HG02623 (cell line): ENCODE measurements around the gene CFAP410.
"Not testable (repeated sequence)": the region's sequence is repeated elsewhere in the genome, so short reads cannot be mapped to it uniquely, and the experiment has no call there.

Experiments
- ATAC-seq: cut with Tn5 transposase; IDR thresholded peaks from one replicate; pipeline ENCODE4 v1.9.1; 2021; ENCODE audit warnings: moderate library complexity; ENCODE audit not compliant: unreplicated experiment

CFAP410 gene

DNA sequence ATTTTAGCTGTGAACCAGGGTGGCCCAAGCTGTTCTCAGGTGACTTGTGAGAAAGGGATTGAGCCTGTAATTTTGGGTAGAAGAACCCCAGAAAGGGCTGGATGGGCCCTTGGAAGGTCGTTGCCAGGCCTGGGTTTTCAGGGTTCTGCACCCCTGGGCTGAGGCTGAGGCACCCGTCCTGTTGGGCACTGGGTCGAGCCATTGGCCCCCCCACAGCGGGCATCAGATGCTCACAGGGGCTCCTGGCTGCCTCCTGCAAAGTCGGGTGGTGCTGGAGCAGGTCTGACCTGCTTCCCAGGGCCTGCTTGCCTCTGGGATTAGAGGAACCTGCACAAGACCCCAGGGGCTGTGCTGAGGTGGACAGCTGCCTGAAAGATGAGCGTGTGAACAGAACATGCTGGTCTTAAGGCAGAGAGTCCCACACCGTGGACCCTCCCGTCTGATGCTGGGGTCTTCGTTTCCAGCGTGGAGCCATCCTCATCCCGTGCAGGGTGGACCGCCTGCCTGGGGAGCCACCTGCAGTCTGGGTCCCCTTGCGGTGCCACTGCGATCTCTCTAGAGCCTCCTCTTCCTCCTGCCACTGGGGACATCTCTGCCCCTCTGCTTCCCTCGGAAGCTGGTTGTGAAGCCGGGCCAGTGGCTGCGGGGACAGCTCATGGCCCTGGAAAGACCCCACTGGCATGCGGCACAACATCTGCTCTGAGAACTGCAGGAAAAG is 12.5 kb upstream of the CFAP410 start:
- no peak for ATAC-seq

DNA sequence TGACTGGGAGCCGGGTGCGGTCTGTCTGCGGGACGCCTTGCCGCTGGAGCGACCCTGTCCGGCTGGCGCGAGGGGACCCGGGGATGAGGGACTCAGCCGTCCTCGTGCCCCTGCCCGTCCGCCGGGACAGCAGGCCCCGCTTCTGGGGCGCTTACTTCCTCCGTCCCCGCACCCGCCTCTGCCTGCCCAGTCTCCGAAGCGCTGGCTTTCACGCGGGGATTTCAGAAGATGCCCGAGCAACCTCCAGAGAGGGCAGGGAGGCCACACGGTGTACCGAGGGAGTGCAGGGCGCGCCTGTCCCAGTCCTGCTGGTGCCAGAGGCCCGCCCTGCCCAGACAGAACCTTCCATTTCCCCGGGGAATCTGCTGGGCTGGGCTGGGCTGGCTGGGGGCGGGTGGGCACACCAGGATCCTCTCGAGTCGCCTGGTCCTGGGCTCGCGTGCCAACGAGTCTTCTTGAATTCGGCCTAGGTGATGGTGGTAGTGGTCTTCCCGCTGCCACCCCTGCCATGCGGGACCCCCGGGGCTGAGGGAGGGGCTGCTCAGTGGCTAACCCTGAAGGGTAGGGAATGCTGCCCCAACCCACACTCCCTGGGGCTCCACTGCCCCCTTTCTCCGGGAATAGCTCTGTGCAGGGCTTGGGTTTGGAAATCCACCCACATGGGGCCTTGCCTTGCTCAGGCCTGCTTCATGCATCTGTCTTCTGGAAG is 11.7 kb upstream of the CFAP410 start:
- ATAC-seq = no peak

DNA sequence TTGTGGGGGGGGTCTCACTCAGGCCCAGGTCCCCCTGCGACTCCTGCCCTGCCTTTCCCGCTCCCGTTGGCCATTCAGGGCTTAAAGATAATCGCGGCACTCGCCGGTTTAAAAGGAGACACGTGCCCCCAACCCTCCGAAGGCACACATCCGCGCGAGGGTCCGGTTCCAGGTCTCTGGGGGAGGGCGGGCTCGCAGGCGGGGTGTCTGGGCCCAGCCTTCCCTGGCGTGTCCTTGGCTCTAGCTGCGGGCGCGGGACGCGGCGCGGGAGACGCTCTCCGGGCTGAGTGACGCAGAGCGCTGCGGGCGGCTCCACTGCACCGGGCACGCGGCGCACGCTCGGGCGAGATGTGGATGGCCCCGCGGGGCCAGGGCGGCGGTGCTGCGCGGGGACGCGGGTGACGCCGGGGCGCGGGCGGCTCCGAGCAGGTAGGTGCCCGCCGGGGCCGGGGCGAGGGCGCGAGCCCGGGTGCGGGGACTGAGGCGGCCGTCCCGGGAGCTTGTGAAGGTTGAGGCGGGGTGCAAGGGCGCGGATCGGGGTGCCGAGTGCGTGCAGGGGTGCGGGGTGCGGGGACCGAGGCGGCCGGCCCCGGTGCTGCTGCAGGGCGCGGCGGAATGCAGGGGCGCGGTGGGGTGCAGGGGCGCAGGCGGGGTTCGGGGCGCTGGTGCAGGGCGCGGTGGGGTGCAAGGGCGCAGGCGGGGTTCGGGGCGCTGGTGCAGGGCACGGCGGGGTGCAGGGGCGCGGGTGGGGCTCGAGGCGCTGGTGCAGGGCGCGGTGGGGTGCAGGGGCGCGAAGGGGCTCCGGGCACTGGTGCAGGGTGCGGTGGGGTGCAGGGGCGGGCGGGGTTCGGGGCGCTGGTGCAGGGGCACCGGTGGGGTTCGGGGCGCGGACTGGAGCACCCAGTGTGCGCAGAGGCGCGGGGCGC is 10.9 kb upstream of the CFAP410 start:
- ATAC-seq = no peak

DNA sequence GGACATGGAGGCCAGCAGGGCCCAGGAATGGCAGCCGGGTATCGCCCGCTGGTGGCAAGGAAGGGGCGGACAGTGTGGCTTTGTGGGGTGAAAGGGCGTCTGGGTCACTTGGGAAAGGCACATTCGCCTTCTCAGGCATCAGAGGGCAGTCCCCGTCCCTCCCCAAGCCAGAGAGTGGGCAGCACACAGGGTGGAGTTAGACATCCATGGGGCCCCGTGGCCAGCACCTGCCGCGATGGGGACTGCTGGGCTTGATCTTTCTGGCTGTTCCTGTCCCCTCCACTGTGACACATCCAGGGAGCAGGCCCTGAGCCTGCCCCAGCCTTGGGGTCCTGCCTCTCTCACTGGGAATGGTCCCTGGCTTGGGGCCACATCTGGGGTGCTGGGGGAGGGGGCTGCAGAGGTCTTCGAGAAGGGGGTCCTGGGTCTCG is 10.2 kb upstream of the CFAP410 start:
- ATAC-seq = no peak

DNA sequence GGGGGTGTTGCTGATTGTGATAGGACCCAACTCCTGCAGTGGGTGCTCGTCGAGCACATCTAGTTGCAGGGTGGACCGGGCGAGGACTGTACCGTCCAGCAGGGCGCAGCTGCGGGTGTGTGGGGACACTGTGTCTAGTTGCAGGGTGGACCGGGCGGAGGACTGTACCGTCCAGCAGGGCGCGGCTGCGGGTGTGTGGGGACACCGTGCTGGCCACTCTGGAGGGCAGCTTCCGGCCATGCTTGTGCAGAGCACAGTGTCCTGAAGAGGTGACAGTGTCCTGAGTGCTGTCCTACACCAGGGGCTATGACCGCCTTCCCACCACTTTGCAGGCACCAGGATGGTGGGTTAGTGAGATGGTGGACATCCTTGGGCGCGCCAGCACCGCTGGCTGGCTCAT is 9.7 kb upstream of the CFAP410 start:
- no peak for ATAC-seq

DNA sequence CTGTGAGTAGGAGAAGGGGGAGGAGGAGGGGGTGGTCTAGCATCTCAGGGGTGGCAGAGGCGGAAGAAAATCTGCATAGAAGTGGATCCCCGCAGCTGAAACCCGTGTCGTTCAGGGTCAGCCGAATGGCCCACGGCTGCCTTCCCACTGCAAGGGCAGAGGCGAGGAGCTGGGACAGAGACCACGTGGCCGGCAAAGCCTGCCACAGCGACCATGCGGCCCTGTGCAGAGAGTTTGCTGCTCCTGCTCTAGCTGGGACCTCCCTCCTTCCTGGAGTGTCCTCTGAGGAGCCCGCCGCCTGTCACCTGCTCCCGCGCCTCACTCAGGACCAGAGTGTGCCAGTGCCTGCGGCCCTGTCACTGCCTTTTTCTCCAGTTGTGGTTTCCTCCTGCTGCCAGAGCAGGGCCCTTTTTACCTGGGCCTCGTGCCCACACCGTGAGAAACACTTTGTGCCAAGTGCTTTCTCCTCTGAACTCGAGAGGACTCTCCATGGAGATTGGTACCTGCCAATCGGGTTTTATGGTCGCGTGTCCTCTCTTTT is 8.8 kb upstream of the CFAP410 start:
- no peak for ATAC-seq

DNA sequence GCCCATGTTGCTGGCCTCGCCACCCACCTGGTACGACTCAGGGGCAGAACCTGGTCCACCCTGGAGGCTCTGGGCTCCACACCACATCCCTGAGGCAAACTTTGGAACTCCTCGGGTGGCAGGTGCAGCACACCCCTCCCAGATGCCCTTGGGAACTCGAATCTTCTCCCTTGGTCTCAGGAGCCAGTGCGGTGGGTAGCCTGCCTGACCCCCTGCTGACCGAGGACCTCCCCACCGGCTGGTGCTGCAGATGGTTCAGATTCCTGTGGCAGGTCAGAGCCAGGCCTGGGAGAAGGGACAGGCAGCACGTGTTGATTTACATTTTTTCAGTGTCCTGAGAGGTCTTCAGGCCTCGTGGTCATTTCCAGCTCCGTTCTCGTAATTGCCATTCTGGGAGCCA is 6.3 kb upstream of the CFAP410 start:
- ATAC-seq = no peak

DNA sequence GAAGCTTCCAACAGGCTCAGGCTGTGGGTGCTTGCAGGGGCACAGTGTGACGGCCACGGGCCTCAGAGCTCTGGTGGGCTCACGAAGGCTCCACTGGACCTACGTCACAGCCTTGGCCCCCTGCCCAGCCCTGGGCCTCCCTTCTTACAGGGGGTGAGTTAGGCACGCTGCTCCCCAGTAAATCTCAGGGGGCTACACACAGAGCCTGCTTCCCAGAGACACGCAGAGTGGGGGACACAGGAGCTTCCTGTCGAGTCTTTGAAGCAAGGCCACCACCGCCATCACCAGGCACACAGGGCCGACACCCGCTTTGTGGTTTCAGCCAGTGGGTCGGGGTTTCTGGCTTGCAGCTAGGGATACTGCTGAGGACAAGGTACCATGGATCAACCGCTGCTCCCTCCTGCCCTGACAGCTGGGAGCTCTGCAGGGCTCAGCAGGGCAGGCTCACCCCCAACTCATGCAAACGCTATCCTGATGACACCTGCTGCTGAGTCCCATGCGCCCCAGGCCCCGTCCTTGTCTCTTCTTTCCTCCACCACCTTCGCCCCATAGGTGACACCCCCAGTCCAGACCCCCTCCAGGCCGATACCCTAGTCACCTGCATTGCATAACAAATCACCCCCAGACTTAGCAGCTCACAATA is 5.5 kb upstream of the CFAP410 start:
- ATAC-seq = no peak

DNA sequence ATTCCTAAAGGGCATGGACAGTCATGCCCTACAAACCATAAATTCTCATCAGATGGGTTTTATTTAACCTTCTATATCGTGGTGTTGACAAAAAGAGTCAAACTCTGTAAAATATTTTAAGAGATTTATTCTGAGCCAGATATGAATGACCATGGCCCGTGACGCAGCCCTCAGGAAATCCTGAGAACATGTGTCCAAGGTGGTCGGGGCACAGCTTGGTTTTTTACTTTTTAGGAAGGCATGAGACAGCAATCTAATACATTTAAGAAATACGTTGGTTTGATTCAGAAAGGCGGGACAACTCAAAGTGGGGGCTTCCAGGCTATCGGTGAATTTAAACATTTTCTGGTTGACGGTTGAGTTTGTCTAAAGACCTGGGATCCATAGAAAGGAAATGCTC is 3.8 kb upstream of the CFAP410 start:
- ATAC-seq = not testable (repeated sequence)

DNA sequence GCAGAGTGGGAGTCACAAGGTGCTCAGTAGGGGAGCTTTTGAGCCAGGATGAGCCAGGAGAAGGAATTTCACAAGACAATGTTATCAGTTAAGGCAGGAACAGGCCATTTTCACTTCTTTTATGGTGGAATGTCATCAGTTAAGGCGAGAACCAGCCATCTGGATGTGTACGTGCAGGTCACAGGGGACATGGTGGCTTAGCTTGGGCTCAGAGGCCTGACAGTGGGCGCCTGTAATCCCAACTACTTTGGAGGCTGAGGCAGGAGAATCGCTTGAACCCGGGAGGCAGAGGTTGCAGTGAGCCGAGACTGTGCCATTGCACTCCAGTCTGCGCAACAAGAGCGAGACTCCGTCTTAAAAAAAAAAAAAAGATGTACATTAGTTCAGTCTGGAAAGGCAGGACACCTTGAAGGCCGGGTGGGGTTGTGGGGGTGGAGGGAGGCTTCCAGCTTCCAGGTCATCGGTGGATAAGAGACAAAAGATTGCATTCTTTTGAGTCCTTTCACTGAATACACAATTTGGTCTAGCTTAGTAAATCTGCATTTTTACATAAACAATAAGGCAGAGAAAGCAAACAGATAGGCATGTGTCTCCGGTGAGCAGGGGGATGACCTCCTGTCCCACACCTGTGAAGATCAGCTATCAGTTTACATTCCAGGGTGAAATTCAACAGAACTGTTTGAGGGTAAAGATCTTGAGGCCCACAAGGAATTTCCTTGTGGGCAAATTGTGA is 2.7 kb upstream of the CFAP410 start:
- ATAC-seq = not testable (repeated sequence)

DNA sequence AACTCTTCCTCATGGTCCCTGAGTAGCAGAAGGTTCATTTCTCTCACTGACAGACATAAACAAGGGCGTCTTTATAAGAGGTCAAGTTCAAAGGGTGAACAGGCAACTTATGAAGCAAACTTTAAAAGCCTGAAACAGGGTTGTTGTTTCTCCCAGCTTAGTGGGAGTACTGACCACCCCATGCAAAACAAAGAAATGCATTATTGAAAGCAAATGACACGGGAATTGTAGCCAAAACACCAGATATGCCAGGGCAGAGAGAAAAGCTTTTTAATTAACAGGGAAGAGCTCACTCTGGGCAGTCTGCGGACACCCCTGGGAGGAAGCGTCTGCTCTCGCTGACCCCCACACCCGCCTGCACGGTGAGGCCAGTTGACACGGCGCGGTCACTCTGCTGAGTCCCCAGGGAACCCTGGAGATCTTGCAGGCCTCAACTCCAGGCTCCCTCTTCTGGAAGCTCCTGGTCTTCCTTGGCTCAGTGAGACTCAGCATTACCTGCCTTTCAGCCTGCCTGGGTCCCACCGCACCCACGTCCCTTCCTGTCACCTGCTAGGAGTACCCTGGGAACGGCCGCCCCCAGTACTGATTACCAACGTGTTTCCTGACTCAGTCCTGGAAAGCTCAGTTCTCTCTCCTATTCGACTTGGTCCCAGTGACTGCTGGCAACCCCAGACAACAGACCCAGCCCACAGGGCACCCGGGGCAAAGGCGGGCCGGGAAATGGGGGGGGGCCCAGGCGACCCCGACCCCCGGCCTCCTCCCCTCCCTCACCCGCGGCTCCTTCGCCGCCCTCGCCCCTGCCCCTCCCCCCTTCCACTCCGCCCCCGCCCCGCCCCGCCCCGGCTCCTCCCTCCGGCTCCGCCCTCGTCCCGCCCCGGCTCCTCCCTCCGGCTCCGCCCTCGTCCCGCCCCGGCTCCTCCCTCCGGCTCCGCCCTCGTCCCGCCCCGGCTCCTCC is 972 bp downstream of the CFAP410 start:
- no peak for ATAC-seq

DNA sequence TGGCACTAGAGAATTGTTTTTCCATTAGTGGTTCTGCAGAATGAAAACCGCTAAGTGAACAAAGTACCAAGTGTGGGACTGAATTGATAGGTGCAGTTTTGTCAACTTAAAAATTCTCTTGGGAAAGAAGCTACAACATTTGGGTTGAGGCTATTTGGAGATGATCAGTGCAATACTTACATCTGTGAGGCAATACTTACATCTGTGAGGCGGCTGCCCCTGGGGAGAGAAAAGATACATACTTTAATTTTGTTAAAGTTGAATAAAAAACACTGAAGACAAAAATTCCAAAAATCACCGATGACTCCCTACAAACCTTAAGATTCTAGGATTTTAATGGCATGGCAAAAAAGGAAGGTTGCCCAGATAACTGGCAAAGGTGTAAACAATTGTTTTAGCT is 1.7 kb downstream of the CFAP410 start:
- ATAC-seq = no peak

DNA sequence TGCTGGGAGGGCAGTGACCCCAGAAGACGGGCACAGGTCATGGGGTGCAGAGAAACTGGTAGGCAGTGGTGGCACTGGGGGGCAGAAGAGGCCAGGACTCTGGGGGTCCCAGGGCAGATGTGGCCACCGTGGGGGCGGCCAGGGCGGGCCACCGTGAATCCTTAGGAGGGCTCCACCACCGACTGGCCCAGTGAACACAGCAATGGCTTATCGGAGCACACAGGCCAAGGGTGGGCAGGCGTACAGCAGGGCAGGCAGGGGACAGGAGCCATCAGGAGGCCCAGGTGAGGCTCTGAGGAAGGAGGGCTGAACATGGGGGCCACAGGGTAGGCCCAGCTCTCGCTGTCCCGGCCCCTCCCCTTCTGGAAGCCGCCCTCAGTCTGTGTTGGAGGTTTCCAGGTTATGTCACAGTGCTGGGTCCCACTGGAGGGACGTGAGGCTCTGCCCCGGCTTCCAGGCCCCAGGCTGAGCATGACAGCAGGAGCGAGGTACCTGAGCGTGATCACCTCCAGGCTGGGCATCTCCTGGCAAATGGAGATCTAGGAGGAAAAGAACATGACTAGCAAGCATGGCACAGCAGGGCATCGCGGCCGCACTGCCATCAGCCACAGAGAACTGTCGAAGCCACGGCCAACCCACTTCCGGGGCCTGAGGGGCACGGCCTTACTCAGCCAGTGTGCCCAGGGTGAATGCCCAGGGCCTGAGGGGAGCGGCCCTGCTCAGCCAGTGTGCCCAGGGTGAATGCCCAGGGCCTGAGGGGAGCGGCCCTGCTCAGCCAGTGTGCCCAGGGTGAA is 3.7 kb downstream of the CFAP410 start:
- ATAC-seq = no peak

DNA sequence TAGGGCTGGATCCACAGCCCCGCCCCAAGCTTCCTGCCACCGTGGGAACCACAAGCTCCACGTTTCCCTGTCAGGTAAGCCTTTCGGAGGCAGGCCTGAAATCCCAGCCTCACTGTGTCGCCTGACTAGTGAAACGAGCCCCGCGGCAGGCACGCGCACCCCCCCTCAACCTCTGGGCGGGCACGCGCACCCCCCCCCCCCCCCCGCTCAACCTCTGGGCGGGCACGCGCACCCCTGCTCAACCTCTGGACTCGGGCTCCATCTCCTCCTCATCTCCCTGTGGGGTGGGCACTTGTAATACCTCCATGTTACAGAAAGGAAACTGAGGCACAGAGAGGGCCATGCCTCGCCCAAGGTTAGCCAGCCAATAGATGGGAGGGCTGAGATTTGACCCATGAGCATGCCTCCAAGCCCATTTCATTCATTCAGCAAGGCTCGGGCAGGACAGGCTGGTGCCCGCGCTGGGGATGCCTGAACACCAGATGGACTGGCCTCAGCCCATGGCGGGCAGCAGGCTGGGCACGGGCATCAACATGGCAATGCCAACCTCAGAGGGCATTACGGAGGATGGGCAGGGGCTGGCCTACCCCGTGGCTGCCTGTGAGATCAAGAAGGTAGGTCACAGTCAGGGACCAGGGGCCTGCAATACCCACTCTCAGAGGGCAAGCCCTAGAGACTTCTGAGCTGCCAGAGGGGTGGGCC is 4.7 kb downstream of the CFAP410 start:
- no peak for ATAC-seq

DNA sequence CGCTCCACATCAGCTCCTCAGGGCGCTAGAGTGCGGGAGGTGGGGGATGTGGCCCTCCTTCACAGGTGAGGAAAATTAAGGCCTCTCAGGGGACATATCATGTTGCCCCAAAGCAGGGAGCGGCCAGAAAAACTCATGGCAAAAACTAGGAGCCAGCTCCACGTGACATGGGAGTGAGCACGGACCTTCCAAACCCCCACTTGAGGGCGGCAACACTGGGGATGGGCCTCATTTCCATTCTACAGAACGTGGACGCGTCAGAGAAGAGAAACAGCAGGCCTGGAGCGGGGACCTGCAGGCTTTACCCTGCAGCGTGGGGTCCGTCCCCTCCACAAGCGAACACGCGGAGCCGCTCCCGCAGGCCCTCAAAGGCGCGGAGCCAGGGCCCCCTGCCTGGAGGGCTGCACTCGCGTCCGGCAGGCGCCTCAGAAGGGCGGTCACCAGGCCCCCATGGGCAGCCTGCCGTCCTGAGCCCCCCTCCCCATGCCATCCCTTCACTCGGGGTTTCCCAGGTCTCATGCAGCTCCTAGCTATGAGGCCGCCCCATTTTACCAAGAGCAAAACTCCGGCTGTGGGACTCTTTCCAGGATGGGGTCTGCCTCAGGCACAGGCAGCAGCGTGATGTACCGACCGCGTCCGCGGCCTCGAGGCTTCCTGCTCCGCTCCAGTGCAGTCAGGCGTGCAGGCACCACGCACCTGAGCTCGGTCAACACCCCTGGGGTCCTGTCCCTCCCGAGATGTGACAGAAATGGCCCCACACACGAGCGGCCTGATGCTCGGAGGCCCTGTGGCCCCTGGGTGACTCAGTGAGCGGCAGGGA is 5.5 kb downstream of the CFAP410 start:
- ATAC-seq = no peak

DNA sequence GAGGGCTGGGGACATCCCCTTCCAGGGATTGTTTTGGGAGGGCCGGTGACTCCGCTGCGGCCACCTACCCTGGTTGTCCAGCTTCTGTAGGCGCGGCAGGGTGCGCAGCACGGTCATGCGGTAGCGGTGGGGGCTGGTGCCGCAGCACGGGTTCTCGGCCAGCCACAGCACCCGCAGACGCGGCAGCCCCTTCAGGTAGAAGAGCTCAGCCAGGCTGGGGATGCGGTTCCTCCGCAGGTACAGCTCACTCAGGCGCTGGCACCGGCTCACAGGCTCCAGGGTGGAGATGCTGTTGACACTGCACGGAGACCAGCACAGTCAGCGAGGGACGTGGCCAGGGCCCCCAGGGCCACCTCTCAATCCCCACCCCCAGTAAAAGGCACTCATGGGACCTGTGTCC is 6.2 kb downstream of the CFAP410 start:
- ATAC-seq = no peak

DNA sequence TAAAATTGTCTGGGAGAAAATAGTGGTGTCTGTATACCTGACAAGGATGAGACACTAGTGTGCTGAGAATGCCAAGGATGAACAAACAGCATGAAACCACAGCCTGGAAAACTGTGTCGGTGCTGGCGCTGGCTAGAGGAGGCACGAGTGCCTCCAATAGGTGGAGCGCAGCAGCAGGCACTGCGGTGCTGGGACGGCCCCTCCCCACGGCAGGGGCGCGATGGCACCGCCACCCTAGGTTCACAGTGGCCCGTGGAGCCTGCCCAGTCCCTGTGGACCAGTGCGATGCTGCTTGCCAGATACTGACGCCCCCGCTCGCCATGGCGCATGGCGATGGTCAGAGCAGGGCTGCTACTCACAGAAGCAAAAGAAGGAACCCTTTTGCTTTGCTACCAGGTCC is 6.8 kb downstream of the CFAP410 start:
- ATAC-seq = no peak
